IMR-90 (cell line): ENCODE data around the gene CCDC87. TPM values are rescaled to one million over a fixed set of nuclear protein-coding genes. Genes with fewer than 3 reads are reported as not detected.

Experiments used
- ATAC-seq: fragments of 200-7000 bp; cut with Tn5 transposase; 2 replicates; pipeline ENCODE4 v1.9.1; 2020; ENCODE audit warnings: low read depth, mild to moderate bottlenecking, moderate library complexity
- BruUV-seq: library from RNA; stranded (reverse); fragments of 400-500 nt; replicated peaks from 2 replicates; lab custom pipeline; 2021; lab: Mats Ljungman, UMichigan
- CTCF ChIA-PET: fragments of 300-600 bp; formaldehyde crosslinking; extraction: SDS; loops from one replicate; lab custom pipeline; 2021; ENCODE audit warnings: antibody characterized with exemption; lab: Yijun Ruan, JAX
- POLR2A ChIA-PET: fragments of 300-600 bp; sonication (Branson Sonifier 250); formaldehyde crosslinking; loops from one replicate; lab custom pipeline; 2022; ENCODE audit warnings: antibody characterized with exemption; ENCODE audit not compliant: unreplicated experiment; lab: Charles Lee
- DNase-seq: peaks from one replicate; pipeline ENCODE4 v3.0.0; 2013
- H2AFZ ChIP-seq: replicated peaks from 2 replicates; pipeline ENCODE3; 2013; ENCODE audit warnings: low read length, mild to moderate bottlenecking; ENCODE audit not compliant: poor library complexity
- H2AK5ac ChIP-seq: 2 replicates; pipeline ENCODE4 v1.6.1; 2013; ENCODE audit warnings: low read depth, low read length, inconsistent platforms
- H2AK9ac ChIP-seq: replicated peaks from 2 replicates; pipeline ENCODE3; 2013; ENCODE audit warnings: mild to moderate bottlenecking, low read depth, low read length, moderate library complexity; ENCODE audit not compliant: poor library complexity
- H2BK120ac ChIP-seq: 2 replicates; pipeline ENCODE4 v1.6.1; 2013; ENCODE audit warnings: low read depth, low read length, inconsistent platforms
- H2BK15ac ChIP-seq: 3 replicates; pipeline ENCODE4 v1.6.1; 2013; ENCODE audit warnings: low read depth, low read length, inconsistent platforms
- H2BK20ac ChIP-seq: 2 replicates; pipeline ENCODE4 v1.6.1; 2013; ENCODE audit warnings: low read depth, mild to moderate bottlenecking, inconsistent platforms, low read length, moderate library complexity
- H2BK5ac ChIP-seq: 2 replicates; pipeline ENCODE4 v1.6.1; 2013; ENCODE audit warnings: mild to moderate bottlenecking, low read depth, low read length, inconsistent platforms; ENCODE audit not compliant: poor library complexity, severe bottlenecking
- H3K14ac ChIP-seq: replicated peaks from 2 replicates; pipeline ENCODE4 v1.6.1; 2013; ENCODE audit warnings: low read depth, low read length, inconsistent platforms
- H3K18ac ChIP-seq: 2 replicates; pipeline ENCODE4 v1.6.1; 2013; ENCODE audit warnings: low read depth, low read length, control low read depth
- H3K23ac ChIP-seq: 2 replicates; pipeline ENCODE4 v1.6.1; 2013; ENCODE audit warnings: low read depth, low read length, inconsistent platforms
- H3K27ac ChIP-seq: 2 replicates; pipeline ENCODE4 v1.5.1; 2013; ENCODE audit warnings: mild to moderate bottlenecking, control low read depth, low read length; ENCODE audit not compliant: insufficient read depth
- H3K27me3 ChIP-seq: 2 replicates; pipeline ENCODE4 v1.6.1; 2013; ENCODE audit warnings: low read length; ENCODE audit not compliant: control insufficient read depth, insufficient read depth
- H3K36me3 ChIP-seq: 2 replicates; pipeline ENCODE4 v1.6.1; 2013; ENCODE audit warnings: low read length, mixed read lengths; ENCODE audit not compliant: control insufficient read depth, insufficient read depth
- H3K4ac ChIP-seq: 2 replicates; pipeline ENCODE4 v1.6.1; 2013; ENCODE audit warnings: low read depth, low read length, inconsistent platforms
- H3K4me1 ChIP-seq: 2 replicates; pipeline ENCODE4 v1.6.1; 2013; ENCODE audit warnings: low read length, mixed read lengths; ENCODE audit not compliant: control insufficient read depth, insufficient read depth
- H3K4me2 ChIP-seq: 2 replicates; pipeline ENCODE4 v1.6.1; 2013; ENCODE audit warnings: low read depth, mild to moderate bottlenecking, control low read depth, low read length, moderate library complexity
- H3K4me3 ChIP-seq: 2 replicates; pipeline ENCODE4 v1.5.1; 2013; ENCODE audit warnings: low read depth, mild to moderate bottlenecking, control low read depth, low read length, moderate library complexity; ENCODE audit not compliant: insufficient read depth
- H3K56ac ChIP-seq: 2 replicates; pipeline ENCODE4 v1.6.1; 2013; ENCODE audit warnings: low read length, inconsistent platforms; ENCODE audit not compliant: insufficient read depth; ENCODE audit errors: extremely low read depth
- H3K79me1 ChIP-seq, 2 experiments: 2 replicates each; pipeline ENCODE4 v1.6.1; 2013; ENCODE audit warnings: low read length in 2 of 2, inconsistent platforms in 1 of 2, low read depth in 1 of 2
- H3K9ac ChIP-seq: 2 replicates; pipeline ENCODE4 v1.6.1; 2013; ENCODE audit warnings: low read depth, low read length, control low read depth
- H3K9me1 ChIP-seq: 2 replicates; pipeline ENCODE4 v1.6.1; 2013; ENCODE audit warnings: low read length, inconsistent platforms; ENCODE audit not compliant: insufficient read depth
- H3K9me3 ChIP-seq: 2 replicates; pipeline ENCODE4 v1.6.1; 2013; ENCODE audit warnings: low read length; ENCODE audit not compliant: control insufficient read depth, insufficient read depth
- H4K20me1 ChIP-seq: 2 replicates; pipeline ENCODE4 v1.6.1; 2013; ENCODE audit warnings: low read length, inconsistent platforms; ENCODE audit not compliant: insufficient read depth
- H4K5ac ChIP-seq: 2 replicates; pipeline ENCODE4 v1.6.1; 2013; ENCODE audit warnings: mild to moderate bottlenecking, low read depth, low read length, control low read depth
- H4K8ac ChIP-seq, 2 experiments: 2 replicates each; pipeline ENCODE4 v1.6.1; 2013; ENCODE audit warnings: low read depth in 2 of 2, low read length in 2 of 2, control low read depth in 1 of 2, inconsistent platforms in 1 of 2
- H4K91ac ChIP-seq: 2 replicates; pipeline ENCODE4 v1.6.1; 2013; ENCODE audit warnings: low read depth, low read length, inconsistent platforms; ENCODE audit not compliant: insufficient read depth
- CEBPB ChIP-seq: IDR thresholded peaks from 2 replicates; pipeline ENCODE4 v1.6.1; 2012; ENCODE audit warnings: low read depth, low read length, improper control_type of control experiment
- CHD1 ChIP-seq: IDR thresholded peaks from 2 replicates; pipeline ENCODE4 v1.6.1; 2012; ENCODE audit warnings: low read depth, low read length, improper control_type of control experiment
- CTCF ChIP-seq: conservative IDR thresholded peaks from 2 replicates; pipeline ENCODE4 v1.5.1; 2012; ENCODE audit warnings: mild to moderate bottlenecking, low read depth, low read length, improper control_type of control experiment
- ELK1 ChIP-seq: fragments of 150-350 bp; IDR thresholded peaks from 2 replicates; pipeline ENCODE4 v1.6.1; 2016; ENCODE audit warnings: low read depth, mild to moderate bottlenecking, low read length, moderate library complexity, borderline replicate concordance
- FOS ChIP-seq: fragments of 150-350 bp; IDR thresholded peaks from 2 replicates; pipeline ENCODE4 v1.6.1; 2016; ENCODE audit warnings: low read depth, low read length
- MAFK ChIP-seq: IDR thresholded peaks from 2 replicates; pipeline ENCODE4 v1.6.1; 2012; ENCODE audit warnings: low read depth, low read length, improper control_type of control experiment
- NFE2L2 ChIP-seq: fragments of 150-350 bp; IDR thresholded peaks from 2 replicates; pipeline ENCODE4 v1.6.1; 2016; ENCODE audit warnings: low read depth, mild to moderate bottlenecking, low read length
- POLR2A ChIP-seq: IDR thresholded peaks from 2 replicates; pipeline ENCODE4 v1.6.1; 2012; ENCODE audit warnings: mild to moderate bottlenecking, low read depth, low read length
- RCOR1 ChIP-seq: IDR thresholded peaks from 2 replicates; pipeline ENCODE4 v1.6.1; 2012; ENCODE audit warnings: mild to moderate bottlenecking, low read length, improper control_type of control experiment; ENCODE audit not compliant: insufficient replicate concordance
- SMC3 ChIP-seq: fragments of 150-350 bp; IDR thresholded peaks from 2 replicates; pipeline ENCODE4 v1.6.1; 2016; ENCODE audit warnings: low read depth, mild to moderate bottlenecking, antibody characterized with exemption, low read length, moderate library complexity
- USF2 ChIP-seq: fragments of 150-350 bp; IDR thresholded peaks from 2 replicates; pipeline ENCODE4 v1.6.1; 2017; ENCODE audit warnings: mild to moderate bottlenecking, antibody characterized with exemption, low read length, low read depth
- WGBS, 2 experiments: methylation state at CpG; one replicate each; pipeline versions ENCODE4 v1.1.5 to v1.1.7; 2013; ENCODE audit warnings: missing lambda C conversion rate in 2 of 2; ENCODE audit not compliant: insufficient read length in 1 of 2; ENCODE audit errors: extremely low coverage in 2 of 2; 5-methylcytosine and 5-hydroxymethylcytosine counted together
- dilution Hi-C: fragments of 300-500 bp; cut with HindIII; formaldehyde crosslinking; loops from one replicate; pipeline ENCODE4 v1.14.3; 2018; ENCODE audit warnings: low sequenced_read_pairs; ENCODE audit not compliant: unreplicated experiment
- in situ Hi-C: fragments of 300-500 bp; cut with MboI; formaldehyde crosslinking; loops from 3 replicates; pipeline ENCODE4 v1.14.3; 2019; ENCODE audit warnings: low sequenced_read_pairs, inconsistent platforms, mixed read lengths
- intact Hi-C: fragments of 100-400 bp; cut with micrococcal nuclease; formaldehyde crosslinking; loops from 2 replicates; pipeline ENCODE4 v1.10.0; 2022
- polyA plus RNA-seq, 3 experiments: library from polyadenylated mRNA; depleted of rRNA; stranded (reverse); fragments of >200 nt; gene quantifications; 2 replicates each; pipeline ENCODE4 v1.2.3, GENCODE V29; 2012; ENCODE audit warnings: low replicate concordance in 1 of 3
- total RNA-seq: library from RNA; depleted of rRNA; stranded (reverse); fragments of >200 nt; gene quantifications from 2 replicates; pipeline ENCODE4 v1.2.3, GENCODE V29; 2012

The CCDC87 gene
- total and polyA plus RNA-seq, 2 of the 4 experiments (the other 2 are of a cell fraction): 0.18 to 0.19 TPM

- Histone ChIP-seq H3K36me3 (no peaks in the 10 kb centered on the region), H4K91ac (no peak overlapping the region), H2AK9ac (no peak overlapping the region), H3K14ac (no peak overlapping the region), H2BK20ac (no peak overlapping the region), H3K9ac (no peak overlapping the region), H3K4me1 (peaks cover 2% of the 10 kb centered on the region), H3K9me3 (no peaks in the 10 kb centered on the region), H3K4ac (no peak overlapping the region), H3K23ac (peak overlapping the region; percentile 56; the same call in 1 of the 2 replicates), H2AK5ac (no peak overlapping the region), H3K18ac (no peak overlapping the region), H3K9me1 (no peaks in the 10 kb centered on the region), H3K27ac (no peak overlapping the region), H4K5ac (no peak overlapping the region), H2BK120ac (no peak overlapping the region), H3K79me1 (peaks cover 1 to 13% of the 10 kb centered on the region in 2 experiments; a peak in 2 of 4 replicates), H2AFZ (no peak overlapping the region), H3K4me3 (no peak overlapping the region), H4K8ac (no peak overlapping the region), H4K20me1 (no peaks in the 10 kb centered on the region), H3K27me3 (peaks cover 31% of the 10 kb centered on the region), H3K56ac (no peak overlapping the region), H2BK15ac (no peak overlapping the region), H2BK5ac (no peak overlapping the region), H3K4me2 (no peak overlapping the region)
- dilution Hi-C loops: no loop called here
- ATAC-seq: no peak
- in situ Hi-C loops: no loop called here
- TF ChIP-seq CTCF: no peak
- no peak for TF ChIP-seq POLR2A
- TF ChIP-seq NFE2L2: no peak
- TF ChIP-seq CHD1: no peak
- TF ChIP-seq ELK1: no peak
- TF ChIP-seq CEBPB: no peak
- no peak for TF ChIP-seq SMC3
- no peak for TF ChIP-seq RCOR1
- no peak for TF ChIP-seq USF2
- TF ChIP-seq FOS: no peak
- TF ChIP-seq MAFK: no peak
- intact Hi-C loops: no loop called here
- CTCF ChIA-PET: interaction anchor here (0.6 kb wide), 1 partner anchor 125 kb away, joined by 3 read pairs; no protein-coding TSS in a partner anchor
- POLR2A ChIA-PET: interaction anchor here (0.7 kb wide), 1 partner anchor 223 kb away, joined by 9 read pairs; no protein-coding TSS in a partner anchor
- 24% methylated on average over 6 of the region's 16 CpGs; no CpG with 5 or more reads in 1 of the 2 experiments for WGBS, 2 experiments
- no TSS peak for BruUV-seq
- DNase-seq: no peak
These were observed 43.9 kb downstream of the CCDC87 start for GRCh38 chr11:66548774-66549630.
